ENCODE results near the gene PREB.

PREB gene

DNA sequence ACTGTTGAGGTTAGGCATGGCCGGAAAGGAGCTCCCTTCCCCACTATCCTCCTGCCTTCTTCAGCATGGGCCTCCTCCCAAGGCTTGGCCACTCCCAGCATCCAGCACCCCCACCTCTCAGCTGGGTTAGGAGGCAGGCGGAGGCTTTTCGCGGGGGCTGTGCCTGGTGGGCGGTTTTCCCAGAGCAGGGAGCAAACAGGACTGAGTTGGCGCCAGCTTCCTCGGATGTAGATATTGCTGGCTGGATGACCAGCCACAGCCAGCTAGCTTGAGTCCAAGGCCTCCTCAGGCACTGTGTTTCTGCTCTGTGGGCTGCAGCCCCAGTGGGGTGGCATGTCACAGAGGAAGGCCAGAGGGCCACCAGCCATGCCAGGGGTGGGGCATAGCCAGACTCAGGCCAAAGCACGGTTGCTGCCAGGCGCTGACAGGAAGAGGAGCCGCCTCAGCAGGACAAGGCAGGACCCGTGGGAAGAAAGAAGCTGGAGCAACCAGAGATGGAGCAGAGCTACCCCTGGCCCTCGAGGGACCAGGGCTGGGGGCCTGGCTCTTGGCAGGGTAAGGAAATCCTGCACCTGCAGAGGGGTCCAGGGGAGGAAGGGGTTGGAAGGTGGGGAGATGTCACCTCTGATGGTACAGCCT lies 14.5 kb upstream of the PREB start, which contains the start of gene TCF23:
TCF23 (plus strand) TSS at position 204 of the 639 bp plus-strand sequence; CDS start at position 334, 130 bp downstream.
- TF ChIP-seq FOXP2 (optimal IDR thresholded peaks at IDR 0.05; ENCODE audit: borderline replicate concordance, extremely low read depth, extremely low read length, insufficient read depth), result no peak
- TF ChIP-seq POLR2AphosphoS5 (IDR thresholded peaks at IDR 0.05; ENCODE audit: low read depth, low read length), result no peak

DNA sequence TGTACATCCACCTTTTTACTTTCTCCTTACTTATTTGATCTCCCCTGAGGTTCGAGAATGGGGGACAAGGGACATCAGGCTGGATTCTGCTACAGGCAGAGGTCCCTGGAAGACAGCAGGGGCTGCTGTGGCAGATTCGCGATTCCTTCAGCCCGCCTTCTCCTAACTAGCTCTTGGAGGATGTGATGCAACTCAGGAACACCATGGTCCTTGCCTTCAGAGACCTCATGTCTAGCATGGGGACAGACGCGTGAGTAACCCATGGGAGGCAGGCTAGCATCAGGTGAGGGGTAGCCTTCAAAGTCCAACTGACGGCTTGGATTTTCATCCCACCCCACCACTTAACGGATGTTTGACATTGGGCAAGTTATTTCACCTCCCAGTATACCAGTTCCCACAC lies 13.5 kb upstream of the PREB start:
- TF ChIP-seq SIN3A (IDR thresholded peaks at IDR 0.05; ENCODE audit: borderline replicate concordance, insufficient read depth, low read length) (no peak), POLR2AphosphoS5 (IDR thresholded peaks at IDR 0.05; ENCODE audit: low read depth, low read length) (no peak), FOXP2 (optimal IDR thresholded peaks at IDR 0.05; ENCODE audit: borderline replicate concordance, extremely low read depth, extremely low read length, insufficient read depth) (no peak), TAF1 (IDR thresholded peaks at IDR 0.05; ENCODE audit: borderline replicate concordance, insufficient read depth, low read length) (no peak)
- TF ChIP-seq, protein P1, sequence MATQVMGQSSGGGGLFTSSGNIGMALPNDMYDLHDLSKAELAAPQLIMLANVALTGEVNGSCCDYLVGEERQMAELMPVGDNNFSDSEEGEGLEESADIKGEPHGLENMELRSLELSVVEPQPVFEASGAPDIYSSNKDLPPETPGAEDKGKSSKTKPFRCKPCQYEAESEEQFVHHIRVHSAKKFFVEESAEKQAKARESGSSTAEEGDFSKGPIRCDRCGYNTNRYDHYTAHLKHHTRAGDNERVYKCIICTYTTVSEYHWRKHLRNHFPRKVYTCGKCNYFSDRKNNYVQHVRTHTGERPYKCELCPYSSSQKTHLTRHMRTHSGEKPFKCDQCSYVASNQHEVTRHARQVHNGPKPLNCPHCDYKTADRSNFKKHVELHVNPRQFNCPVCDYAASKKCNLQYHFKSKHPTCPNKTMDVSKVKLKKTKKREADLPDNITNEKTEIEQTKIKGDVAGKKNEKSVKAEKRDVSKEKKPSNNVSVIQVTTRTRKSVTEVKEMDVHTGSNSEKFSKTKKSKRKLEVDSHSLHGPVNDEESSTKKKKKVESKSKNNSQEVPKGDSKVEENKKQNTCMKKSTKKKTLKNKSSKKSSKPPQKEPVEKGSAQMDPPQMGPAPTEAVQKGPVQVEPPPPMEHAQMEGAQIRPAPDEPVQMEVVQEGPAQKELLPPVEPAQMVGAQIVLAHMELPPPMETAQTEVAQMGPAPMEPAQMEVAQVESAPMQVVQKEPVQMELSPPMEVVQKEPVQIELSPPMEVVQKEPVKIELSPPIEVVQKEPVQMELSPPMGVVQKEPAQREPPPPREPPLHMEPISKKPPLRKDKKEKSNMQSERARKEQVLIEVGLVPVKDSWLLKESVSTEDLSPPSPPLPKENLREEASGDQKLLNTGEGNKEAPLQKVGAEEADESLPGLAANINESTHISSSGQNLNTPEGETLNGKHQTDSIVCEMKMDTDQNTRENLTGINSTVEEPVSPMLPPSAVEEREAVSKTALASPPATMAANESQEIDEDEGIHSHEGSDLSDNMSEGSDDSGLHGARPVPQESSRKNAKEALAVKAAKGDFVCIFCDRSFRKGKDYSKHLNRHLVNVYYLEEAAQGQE (IDR thresholded peaks at IDR 0.05; ENCODE audit: insufficient read depth in 1 of 2, low read depth in 2 of 2, low read length in 2 of 2), result no peak

DNA sequence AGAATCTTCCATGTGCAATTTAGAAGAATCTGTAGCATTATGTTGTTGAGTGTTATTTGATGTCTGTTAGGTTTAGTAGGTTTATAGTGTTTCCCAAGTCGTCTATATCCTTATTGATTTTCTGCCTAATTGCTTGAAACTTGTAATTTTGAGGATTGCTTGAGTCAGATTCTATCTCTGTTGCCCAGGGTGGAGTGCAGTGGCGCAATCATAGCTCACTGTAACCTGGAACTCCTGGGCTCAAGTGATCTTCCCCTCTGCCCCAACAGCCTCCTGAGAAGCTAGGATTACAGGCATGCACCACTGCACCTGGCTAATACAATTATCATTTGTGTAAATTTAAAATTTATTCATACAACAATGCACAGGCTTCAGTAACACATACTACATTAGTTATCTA lies 11.2 kb upstream of the PREB start:
- TF ChIP-seq SIN3A (IDR thresholded peaks at IDR 0.05; ENCODE audit: borderline replicate concordance, insufficient read depth, low read length), result no peak
- no peak for TF ChIP-seq POLR2AphosphoS5 (IDR thresholded peaks at IDR 0.05; ENCODE audit: low read depth, low read length)
- no peak for TF ChIP-seq FOXP2 (optimal IDR thresholded peaks at IDR 0.05; ENCODE audit: borderline replicate concordance, extremely low read depth, extremely low read length, insufficient read depth)
- TF ChIP-seq, protein P1 (IDR thresholded peaks at IDR 0.05; ENCODE audit: insufficient read depth in 1 of 2, low read depth in 2 of 2, low read length in 2 of 2), result no peak
- no peak for TF ChIP-seq TAF1 (IDR thresholded peaks at IDR 0.05; ENCODE audit: borderline replicate concordance, insufficient read depth, low read length)

DNA sequence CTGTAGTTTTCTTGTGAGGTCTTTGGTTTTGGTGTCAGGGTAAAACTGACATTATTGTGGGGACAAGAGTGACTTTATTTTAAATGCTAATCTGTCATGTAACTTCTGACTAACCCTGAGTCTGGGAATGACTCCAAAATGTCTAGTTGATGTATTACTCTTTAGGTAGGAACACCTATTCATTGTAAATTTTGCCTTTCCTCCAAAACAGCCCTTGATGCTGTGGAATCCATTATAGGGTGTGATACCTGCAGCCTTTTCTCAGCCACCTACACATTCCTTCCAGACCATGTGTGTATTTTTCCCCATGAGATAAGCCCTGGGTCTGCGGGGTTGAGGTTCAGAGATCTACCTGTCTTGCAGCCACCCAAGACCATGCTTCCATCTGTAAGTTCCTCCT lies 8.8 kb upstream of the PREB start:
- no peak for TF ChIP-seq TAF1 (IDR thresholded peaks at IDR 0.05; ENCODE audit: borderline replicate concordance, insufficient read depth, low read length)
- no peak for TF ChIP-seq POLR2AphosphoS5 (IDR thresholded peaks at IDR 0.05; ENCODE audit: low read depth, low read length)
- TF ChIP-seq SIN3A (IDR thresholded peaks at IDR 0.05; ENCODE audit: borderline replicate concordance, insufficient read depth, low read length), result no peak
- no peak for TF ChIP-seq FOXP2 (optimal IDR thresholded peaks at IDR 0.05; ENCODE audit: borderline replicate concordance, extremely low read depth, extremely low read length, insufficient read depth)
- TF ChIP-seq, protein P1 (IDR thresholded peaks at IDR 0.05; ENCODE audit: insufficient read depth in 1 of 2, low read depth in 2 of 2, low read length in 2 of 2), result no peak

DNA sequence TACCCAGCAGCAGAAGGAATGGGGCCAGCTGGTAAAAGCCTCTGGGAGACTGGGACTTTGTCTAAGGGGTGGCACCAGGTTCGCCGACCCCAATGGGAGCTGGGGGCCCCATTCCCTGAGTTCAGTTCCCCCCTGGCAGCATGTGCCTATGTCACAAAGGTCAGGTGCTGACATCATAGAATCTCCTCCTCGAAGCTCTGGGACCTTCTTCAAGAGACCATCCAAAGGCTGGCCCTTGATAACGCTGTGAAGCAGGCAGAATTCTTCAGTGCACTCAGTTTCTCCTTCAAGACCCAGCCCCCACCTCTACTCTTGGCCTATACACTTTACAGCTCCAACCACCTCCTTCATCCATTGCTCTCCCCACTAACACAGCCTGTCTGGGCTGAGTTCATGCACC lies 4.9 kb upstream of the PREB start, which contains the start of gene PRR30:
PRR30 (minus strand) TSS at position 101 of the 400 bp plus-strand sequence. CDS start 1,081 bp downstream, outside the sequence.
- TF ChIP-seq, protein P1 (IDR thresholded peaks at IDR 0.05; ENCODE audit: insufficient read depth in 1 of 2, low read depth in 2 of 2, low read length in 2 of 2), result no peak
- no peak for TF ChIP-seq TAF1 (IDR thresholded peaks at IDR 0.05; ENCODE audit: borderline replicate concordance, insufficient read depth, low read length)

All from PFSK-1 (cell line).